ENCODE results near the gene RTP3.
"Not testable (repeated sequence)": the region's sequence is repeated elsewhere in the genome, so short reads cannot be mapped to it uniquely, and the experiment has no call there.

RTP3 gene

DNA sequence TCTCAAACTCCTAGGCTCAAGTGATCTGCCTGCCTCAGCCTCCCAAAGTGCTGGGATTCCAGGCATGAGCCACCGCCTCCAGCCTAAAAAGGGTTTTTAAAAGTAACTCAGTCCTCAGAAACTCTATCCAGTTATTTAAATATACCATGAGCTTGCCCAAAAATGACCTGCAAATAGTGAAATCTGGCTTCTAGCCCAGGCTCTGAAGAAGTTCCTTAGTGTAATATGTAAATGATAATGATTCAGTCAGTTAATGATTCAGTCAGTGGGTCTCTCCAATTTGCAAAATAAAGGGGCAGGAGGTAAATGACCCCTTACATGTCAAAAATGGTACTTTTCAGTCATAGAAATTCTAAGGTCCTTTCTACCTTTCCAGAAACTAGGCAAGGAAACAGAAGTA is 39.5 kb downstream of the RTP3 start:
- Histone ChIP-seq H3K36me3 (ENCODE audit: low read length) (no peaks in the 10 kb centered on the region), H3F3A (ENCODE audit: insufficient read depth) (peaks cover 47% of the 10 kb centered on the region), H3K4me2 (ENCODE audit: low read depth, low read length, poor library complexity, severe bottlenecking) (peak overlapping the region; percentile 84), H3K9me3 (ENCODE audit: insufficient read depth, low read length) (no peaks in the 10 kb centered on the region), H3K9ac (ENCODE audit: low read length) (peak overlapping the region; percentile 73), H3K27me3 (ENCODE audit: low read length) (no peaks in the 10 kb centered on the region), H3K4me3 (ENCODE audit: insufficient read depth, low read length, poor library complexity, severe bottlenecking) (no peak overlapping the region), H4K20me1 (ENCODE audit: low read depth, low read length) (no peaks in the 10 kb centered on the region), H3K79me2 (ENCODE audit: insufficient read depth, low read length) (no peaks in the 10 kb centered on the region), H3K27ac (ENCODE audit: low read depth, low read length) (peak overlapping the region; percentile 100), H2AFZ (ENCODE audit: low read depth, low read length, severe bottlenecking) (no peak overlapping the region), H3K9me2 (replicated peaks; ENCODE audit: insufficient read depth, low read length) (no peaks in the 10 kb centered on the region)
- TF ChIP-seq, protein P1, sequence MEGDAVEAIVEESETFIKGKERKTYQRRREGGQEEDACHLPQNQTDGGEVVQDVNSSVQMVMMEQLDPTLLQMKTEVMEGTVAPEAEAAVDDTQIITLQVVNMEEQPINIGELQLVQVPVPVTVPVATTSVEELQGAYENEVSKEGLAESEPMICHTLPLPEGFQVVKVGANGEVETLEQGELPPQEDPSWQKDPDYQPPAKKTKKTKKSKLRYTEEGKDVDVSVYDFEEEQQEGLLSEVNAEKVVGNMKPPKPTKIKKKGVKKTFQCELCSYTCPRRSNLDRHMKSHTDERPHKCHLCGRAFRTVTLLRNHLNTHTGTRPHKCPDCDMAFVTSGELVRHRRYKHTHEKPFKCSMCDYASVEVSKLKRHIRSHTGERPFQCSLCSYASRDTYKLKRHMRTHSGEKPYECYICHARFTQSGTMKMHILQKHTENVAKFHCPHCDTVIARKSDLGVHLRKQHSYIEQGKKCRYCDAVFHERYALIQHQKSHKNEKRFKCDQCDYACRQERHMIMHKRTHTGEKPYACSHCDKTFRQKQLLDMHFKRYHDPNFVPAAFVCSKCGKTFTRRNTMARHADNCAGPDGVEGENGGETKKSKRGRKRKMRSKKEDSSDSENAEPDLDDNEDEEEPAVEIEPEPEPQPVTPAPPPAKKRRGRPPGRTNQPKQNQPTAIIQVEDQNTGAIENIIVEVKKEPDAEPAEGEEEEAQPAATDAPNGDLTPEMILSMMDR (IDR thresholded peaks at IDR 0.05; ENCODE audit: insufficient read depth, low read length, poor library complexity, severe bottlenecking) = no peak
- TF ChIP-seq EZH2phosphoT487 (conservative IDR thresholded peaks at IDR 0.05; ENCODE audit: low read length) = no peak

DNA sequence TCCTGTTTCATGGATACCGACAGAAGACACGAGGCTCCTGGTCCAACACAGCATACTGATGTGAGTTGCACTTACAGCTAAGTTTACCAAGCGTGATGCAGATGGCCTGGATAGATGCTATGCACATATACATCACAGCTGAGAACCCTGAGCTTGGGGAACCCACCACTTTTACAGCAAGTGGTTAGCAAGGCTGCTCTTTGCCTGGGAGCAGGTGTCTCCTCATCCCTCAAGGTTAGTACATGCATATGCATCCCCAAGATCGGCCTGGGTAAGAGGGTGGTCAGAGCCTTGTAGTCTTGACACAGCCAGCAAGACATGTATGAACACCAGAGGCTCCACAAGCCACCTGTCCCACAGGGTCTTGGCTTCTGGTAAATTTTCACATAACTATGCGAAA is 40.0 kb downstream of the RTP3 start:
- Histone ChIP-seq H3K4me2 (ENCODE audit: low read depth, low read length, poor library complexity, severe bottlenecking) (peak overlapping the region; percentile 84), H4K20me1 (ENCODE audit: low read depth, low read length) (no peaks in the 10 kb centered on the region), H3K36me3 (ENCODE audit: low read length) (no peaks in the 10 kb centered on the region), H3K9me2 (replicated peaks; ENCODE audit: insufficient read depth, low read length) (no peaks in the 10 kb centered on the region), H3K27me3 (ENCODE audit: low read length) (no peaks in the 10 kb centered on the region), H3K9me3 (ENCODE audit: insufficient read depth, low read length) (no peaks in the 10 kb centered on the region), H2AFZ (ENCODE audit: low read depth, low read length, severe bottlenecking) (no peak overlapping the region), H3K27ac (ENCODE audit: low read depth, low read length) (peak overlapping the region; percentile 100), H3K4me3 (ENCODE audit: insufficient read depth, low read length, poor library complexity, severe bottlenecking) (no peak overlapping the region), H3K79me2 (ENCODE audit: insufficient read depth, low read length) (no peaks in the 10 kb centered on the region), H3F3A (ENCODE audit: insufficient read depth) (peaks cover 50% of the 10 kb centered on the region), H3K9ac (ENCODE audit: low read length) (peak overlapping the region; percentile 73)
- no peak for TF ChIP-seq EZH2phosphoT487 (conservative IDR thresholded peaks at IDR 0.05; ENCODE audit: low read length)
- TF ChIP-seq, protein P1 (IDR thresholded peaks at IDR 0.05; ENCODE audit: insufficient read depth, low read length, poor library complexity, severe bottlenecking) = no peak

DNA sequence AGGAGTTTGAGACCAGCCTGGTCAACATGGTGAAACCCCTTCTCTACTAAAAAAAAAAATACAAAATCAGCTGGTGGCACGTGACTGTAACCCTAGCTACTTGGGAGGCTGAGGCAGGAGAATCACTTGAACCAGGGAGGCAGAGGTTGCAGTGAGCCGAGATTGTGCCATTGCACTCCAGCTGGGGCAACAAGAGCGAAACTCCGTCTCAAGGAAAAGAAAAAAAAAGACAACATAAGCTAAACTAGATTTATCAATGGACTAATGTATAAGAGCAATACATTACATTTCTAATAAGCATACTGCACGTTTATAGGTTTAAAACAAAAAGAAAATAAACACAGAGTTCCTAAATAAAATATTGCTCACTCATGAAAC is 40.6 kb downstream of the RTP3 start:
- H3K9me3 ChIP-seq (ENCODE audit: insufficient read depth, low read length); H3K4me3 ChIP-seq (ENCODE audit: insufficient read depth, low read length, poor library complexity, severe bottlenecking); H4K20me1 ChIP-seq (ENCODE audit: low read depth, low read length); H3K36me3 ChIP-seq (ENCODE audit: low read length); H3K9me2 ChIP-seq (replicated peaks; ENCODE audit: insufficient read depth, low read length); H3K79me2 ChIP-seq (ENCODE audit: insufficient read depth, low read length); H3K27me3 ChIP-seq (ENCODE audit: low read length); H2AFZ ChIP-seq (ENCODE audit: low read depth, low read length, severe bottlenecking): not testable (repeated sequence)
- Histone ChIP-seq H3K4me2 (ENCODE audit: low read depth, low read length, poor library complexity, severe bottlenecking) (peak overlapping the region; percentile 84), H3K27ac (ENCODE audit: low read depth, low read length) (peak overlapping the region; percentile 100), H3K9ac (ENCODE audit: low read length) (peak overlapping the region; percentile 73), H3F3A (ENCODE audit: insufficient read depth) (peaks cover 47% of the 10 kb centered on the region)

DNA sequence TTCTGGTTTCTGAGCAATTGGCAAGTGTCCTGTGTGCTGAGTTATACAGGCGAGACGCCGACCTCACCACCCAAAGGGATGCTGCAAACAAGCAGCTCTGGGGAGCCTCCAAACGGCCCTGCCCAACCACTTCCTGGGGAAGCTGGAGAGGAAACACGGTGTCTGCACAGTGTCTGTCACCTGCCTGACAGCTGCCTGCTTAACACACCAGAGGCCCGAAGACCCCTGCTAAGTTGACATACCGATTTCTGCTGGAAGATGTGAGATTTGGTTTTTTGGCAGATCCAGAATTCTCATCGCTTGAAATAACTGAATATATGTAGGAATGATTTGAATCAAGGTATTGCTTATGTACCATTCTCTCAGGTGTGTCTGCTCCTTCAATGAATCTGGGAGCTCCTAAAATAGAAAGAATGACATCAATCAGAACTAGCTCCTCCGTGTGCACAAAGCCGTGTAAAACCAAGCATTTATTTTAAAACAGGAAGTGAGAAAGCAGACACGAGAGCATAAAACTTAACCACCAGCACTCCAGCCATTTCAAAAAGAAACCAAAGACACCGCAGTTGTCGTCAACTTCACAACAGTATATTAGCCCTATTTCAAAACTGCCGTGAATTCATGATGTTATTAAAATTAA is 41.1 kb downstream of the RTP3 start:
- no peaks in the 10 kb centered on the region for H4K20me1 ChIP-seq (ENCODE audit: low read depth, low read length)
- no peak overlapping the region for H3K4me3 ChIP-seq (ENCODE audit: insufficient read depth, low read length, poor library complexity, severe bottlenecking)
- no peaks in the 10 kb centered on the region for H3K9me2 ChIP-seq (replicated peaks; ENCODE audit: insufficient read depth, low read length)
- H3K36me3 ChIP-seq (ENCODE audit: low read length) = no peaks in the 10 kb centered on the region
- H3K9ac ChIP-seq (ENCODE audit: low read length) = peak overlapping the region; percentile 73
- no peaks in the 10 kb centered on the region for H3K79me2 ChIP-seq (ENCODE audit: insufficient read depth, low read length)
- H3K27ac ChIP-seq (ENCODE audit: low read depth, low read length) = peak overlapping the region; percentile 100
- no peaks in the 10 kb centered on the region for H3K9me3 ChIP-seq (ENCODE audit: insufficient read depth, low read length)
- H2AFZ ChIP-seq (ENCODE audit: low read depth, low read length, severe bottlenecking) = no peak overlapping the region
- H3K27me3 ChIP-seq (ENCODE audit: low read length) = no peaks in the 10 kb centered on the region
- no peak for TF ChIP-seq EZH2phosphoT487 (conservative IDR thresholded peaks at IDR 0.05; ENCODE audit: low read length)
- TF ChIP-seq, protein P1 (IDR thresholded peaks at IDR 0.05; ENCODE audit: insufficient read depth, low read length, poor library complexity, severe bottlenecking) = no peak
- H3F3A ChIP-seq (ENCODE audit: insufficient read depth) = peaks cover 51% of the 10 kb centered on the region
- peak overlapping the region; percentile 84 for H3K4me2 ChIP-seq (ENCODE audit: low read depth, low read length, poor library complexity, severe bottlenecking)

All from SU-DHL-6 (cell line).